LHCN-M2 (cell line): ENCODE data around the gene A3GALT2. TPM values are rescaled to one million over a fixed set of nuclear protein-coding genes. Genes with fewer than 3 reads are reported as not detected.
"Not testable (repeated sequence)": the region's sequence is repeated elsewhere in the genome, so short reads cannot be mapped to it uniquely, and the experiment has no call there.

Source experiments
- DNase-seq: peaks from one replicate; pipeline ENCODE4 v3.0.0-alpha.2; 2012; ENCODE audit warnings: low read depth
- total RNA-seq: library from RNA; depleted of rRNA; stranded (reverse); fragments of >200 nt; gene quantifications from 2 replicates; pipeline ENCODE4 v1.2.3, GENCODE V29; 2014

A3GALT2 gene
- total RNA-seq, 1 experiment from 2014 or later, result not detected

DNA sequence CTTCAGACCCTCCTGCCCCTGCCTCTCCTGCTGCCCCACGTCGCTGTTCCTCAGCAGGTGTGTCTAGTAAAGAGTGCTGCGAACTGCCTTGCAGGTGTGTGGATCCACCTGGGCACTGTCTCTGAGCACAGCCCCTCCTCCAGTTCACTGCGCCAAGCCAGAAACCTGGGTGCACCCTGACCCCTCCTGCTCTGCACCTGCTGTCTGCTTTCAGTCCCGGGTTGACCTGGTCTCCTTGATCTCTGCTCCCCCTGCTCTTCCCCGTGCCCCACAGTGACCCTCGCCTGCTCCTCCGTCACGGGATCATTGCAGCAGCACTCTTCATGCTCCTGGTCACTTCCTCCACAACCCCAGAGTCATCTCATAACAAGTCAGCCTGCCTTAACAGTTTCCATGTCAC is 6.5 kb downstream of the A3GALT2 start:
- no peak for DNase-seq

DNA sequence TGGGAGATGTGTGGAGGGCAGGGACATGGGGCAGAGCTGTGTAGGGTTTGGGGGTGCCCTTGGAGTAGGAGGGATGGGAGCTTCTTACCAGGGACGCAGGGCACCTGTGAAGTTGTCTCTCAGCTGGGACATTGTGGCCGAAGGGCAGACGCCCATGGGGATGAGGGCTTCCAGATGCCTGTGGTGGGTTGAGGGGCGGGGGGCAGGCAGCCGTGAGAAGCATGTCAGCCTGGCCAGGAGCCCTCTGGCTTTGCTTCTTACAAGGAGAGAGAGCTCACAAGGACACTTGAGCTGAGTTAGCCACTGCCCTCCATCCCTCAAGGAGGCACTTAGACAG is 8.5 kb downstream of the A3GALT2 start:
- no peak for DNase-seq

DNA sequence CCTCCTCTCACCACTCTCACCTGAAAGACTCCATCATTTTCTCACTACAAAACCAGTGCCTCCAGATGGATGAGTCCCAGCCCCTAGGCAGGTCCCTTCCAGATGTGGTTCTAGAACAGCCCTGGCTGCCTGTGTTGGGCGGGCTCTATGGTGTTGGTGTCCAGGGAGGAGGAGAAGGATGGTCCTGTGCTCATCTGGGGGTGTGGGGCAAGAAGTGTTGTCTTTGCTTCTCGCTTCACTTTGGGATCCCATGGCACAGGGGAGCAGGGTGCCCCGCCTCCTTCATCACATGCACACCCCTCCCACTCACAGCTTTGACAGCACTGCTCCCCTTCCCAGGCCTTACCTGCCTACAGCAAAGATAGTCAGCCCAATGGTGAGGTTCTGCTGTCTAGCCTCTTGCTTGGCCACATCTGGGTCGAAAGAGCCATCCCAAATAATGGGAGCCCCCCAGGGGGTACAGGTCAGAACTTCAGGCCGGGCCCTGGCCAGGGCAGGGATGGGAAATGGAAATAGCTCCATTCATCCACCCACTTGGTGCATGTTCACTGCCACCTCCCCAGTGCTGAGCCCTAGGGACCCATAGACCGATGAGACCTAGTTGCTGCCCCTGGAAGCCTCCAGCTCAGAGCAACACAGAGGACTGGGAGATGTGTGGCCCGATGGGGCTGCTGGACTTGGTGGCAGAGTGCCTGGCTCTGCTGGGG is 9.0 kb downstream of the A3GALT2 start:
- DNase-seq, result no peak

DNA sequence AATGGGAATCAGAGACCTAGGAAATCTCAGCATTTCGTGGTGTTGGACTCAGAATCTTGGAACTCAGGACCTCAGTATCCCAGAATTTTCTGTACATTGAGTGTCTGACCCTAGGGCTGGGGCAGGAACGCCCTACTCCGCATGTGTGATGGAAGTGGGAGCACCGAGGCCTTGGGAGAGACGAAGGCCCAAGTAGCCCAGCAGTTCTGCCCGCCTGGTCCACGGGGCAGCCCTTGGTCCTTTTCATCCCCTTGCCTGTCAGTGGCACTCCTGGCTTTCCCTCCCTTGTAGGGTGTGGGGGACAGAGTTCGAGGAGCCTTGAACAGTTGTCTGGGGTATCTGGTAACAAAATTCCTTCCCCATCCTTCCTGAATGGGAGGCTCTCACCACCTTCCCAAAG is 10.2 kb downstream of the A3GALT2 start:
- DNase-seq, result no peak

DNA sequence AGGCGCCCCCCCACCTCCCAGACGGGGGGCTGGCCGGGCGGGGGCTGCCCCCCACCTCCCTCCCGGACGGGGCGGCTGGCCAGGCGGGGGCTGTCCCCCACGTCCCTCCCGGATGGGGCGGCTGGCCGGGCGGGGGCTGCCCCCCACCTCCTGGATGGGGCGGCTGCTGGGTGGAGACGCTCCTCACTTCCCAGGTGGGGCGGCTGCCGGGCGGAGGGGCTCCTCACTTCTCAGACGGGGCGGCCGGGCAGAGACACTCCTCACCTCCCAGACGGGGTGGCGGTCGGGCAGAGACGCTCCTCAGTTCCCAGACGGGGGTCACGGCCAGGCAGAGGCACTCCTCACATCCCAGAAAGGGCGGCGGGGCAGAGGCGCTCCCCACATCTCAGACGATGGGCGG is 11.5 kb downstream of the A3GALT2 start:
- not testable (repeated sequence) for DNase-seq

DNA sequence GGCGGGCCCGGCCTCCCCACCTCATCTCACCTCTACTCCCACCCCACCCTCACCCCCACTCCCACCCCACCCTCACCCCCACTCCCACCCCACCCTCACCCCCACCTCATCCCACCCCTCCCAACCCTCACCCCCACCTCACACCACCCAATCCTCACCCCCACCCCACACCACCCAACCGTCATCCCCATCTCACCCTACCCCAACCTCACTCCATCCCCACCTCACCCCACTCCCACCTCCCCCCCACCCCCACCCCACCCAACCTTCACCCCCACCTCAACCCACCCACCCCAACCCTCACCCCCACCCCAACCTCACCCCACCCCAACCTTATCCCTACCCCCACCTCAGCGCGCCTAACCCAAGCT is 13.4 kb downstream of the A3GALT2 start:
- DNase-seq, result no peak

DNA sequence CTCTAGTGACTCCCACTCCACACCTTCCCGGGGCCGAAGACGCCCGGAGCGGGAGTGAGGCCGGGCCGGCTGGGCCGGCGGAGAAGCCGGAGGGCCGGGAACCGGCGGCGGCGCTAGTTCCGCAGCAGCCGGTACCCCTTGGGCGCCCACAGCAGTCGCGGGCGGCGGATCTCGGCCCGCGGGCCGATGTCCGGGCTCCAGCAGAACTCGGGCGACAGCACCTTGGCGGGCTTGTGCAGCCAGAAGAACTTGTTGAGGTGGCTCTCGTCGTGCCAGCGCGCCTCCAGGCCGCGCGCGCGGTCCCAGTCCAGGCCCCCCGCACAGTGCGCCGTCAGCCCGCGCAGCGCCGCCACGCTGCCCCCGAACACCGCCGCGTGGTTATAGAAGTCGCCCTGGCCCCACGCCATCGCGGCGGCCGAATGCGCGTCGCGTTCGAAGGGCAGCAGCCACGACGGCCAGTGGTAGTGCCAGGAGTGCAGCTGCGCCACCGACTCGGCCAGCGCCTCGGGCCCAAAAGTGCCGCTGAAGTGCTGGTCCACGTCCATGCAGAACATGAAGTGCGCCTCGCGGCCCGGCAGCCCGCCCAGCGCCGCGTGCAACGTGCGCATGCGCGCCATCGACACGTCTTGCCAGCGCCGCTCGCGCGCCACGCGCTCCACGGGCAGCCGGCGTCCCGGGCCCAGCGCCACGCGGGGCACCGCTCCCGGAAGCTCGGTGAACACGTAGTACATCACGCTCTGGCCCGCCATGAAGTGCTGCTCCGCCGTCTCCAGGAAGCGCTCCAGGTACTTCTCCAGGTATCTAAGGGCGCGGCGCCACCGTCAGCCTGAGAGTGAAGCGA is 14.0 kb downstream of the A3GALT2 start:
- no peak for DNase-seq

DNA sequence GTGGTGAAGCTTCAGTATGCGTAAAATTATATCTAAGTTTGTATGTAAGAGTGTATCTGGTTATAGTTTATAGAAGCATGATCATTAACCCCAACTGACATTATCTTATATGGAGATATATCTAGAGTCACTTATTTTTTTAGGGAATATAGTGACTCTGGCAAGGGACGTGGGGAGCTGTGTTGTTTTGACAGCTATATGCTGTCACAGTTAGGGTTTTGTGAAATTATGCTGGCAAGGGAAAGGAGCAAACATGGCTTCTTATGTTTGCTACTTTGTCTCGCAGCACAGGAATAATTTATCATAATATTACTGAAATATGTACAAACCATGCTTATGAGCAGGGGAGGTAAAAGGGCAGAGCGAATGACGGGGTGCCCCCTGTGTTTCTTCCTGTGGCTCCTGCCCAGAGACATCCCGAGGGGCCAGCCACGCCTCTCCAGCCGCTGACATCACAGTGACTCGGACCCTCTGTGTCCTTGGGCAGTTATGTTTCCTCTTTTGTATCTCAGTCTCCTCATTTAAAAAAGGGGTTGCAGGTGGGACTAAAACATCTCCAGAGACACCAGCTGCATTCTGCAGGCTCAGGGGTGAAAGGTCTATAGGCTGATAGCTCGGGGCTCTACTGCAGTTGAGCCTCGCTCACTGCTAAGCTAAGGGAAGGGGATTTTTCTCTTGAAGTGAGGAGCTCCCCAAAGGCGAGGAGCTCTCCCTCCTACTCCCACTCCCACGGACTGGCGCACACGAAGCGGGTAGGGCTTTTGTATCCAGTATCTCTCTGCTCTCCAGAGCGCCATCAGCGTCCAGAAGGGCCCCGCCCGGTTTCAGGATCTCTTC is 14.9 kb downstream of the A3GALT2 start:
- DNase-seq, result no peak

DNA sequence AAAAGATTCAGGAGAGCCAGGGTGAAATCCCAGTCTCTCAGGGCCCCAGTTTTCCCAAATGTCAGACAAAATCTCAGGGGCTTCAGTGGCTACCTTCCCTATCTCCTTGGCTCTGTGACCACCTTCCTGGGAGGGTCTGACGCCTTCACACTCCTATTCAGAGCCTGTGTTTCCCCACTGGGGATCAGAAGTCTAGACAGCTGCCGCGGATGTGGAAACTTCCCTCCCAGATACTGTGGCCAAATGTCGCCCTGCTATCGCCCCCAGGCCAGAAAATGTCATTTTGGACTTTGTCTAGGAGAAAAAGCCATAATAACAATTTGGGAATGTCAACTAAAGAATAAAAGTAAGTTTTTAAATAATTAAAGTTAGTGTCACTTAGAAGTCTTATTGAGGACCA is 15.9 kb downstream of the A3GALT2 start:
- DNase-seq, result no peak

DNA sequence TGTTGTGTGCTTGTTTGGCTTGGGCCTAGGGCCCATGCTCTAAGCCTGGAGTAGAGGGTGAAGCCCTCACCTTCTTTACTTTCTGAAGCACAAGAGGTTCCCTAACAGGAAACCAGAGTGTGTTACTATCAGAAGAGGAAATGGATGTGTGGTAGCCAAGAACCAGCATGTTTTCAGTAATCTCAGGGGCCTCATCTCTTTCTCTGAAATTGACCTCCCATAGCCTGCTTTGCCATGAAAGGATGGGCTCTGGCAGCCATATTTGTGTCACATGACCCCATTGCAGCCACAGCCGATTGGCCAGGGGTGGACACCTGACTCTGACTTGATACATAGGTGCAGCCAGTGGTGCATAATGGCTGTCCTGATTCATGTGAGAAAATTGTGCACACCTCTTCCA is 18.6 kb downstream of the A3GALT2 start:
- DNase-seq, result no peak

DNA sequence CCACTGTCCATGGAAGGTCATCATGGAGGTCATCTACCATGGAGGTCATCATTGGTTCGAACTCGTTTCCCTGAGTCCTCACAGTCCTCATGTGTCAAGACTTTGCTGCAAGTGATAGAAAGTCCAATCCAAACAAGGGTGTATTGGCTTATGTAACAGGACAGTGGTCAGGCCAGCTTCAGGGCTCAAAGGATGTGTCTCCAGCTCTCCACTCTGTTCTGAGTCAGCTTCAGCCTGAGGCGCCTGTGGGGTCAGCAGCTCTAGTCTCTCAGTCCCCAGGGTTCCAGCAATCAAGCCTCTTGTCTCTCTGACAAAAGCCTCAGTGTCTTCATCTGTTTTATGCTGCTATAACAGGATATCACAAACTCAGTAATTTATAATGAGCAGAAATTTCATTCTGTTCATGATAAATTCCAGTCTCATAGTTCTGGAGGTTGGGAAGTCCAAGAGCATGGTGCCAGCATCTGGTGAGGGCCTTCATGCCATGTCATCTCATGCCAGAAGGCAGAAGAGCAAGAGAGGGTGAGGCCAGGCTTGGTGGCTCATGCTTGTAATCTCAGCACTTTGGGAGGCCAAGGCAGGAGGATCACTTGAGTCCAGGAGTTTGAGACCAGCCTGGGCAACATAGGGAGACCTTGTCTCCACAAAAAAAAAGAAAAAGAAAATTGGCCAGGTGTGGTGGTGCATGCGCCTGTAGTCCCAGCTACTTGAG is 19.5 kb downstream of the A3GALT2 start:
- DNase-seq, result no peak

DNA sequence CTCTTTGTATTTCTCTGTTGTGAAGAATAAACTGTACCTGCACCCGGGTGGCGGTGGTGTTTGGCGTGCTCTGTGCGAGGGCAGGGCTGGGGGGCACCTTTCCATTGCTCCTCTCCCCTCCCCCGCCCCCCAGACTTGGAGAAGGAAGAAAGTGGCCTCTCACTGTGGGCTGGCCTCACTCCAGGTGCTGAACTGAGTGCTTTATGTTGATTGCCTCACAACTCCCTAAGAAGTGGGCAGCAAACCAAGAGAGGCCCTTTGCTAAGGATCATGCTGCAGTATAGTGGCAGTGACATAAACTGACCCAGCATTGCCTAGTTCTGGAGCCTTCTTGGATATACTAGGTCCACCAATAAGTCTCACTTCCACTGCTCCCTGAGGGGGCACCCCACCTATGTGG is 20.2 kb downstream of the A3GALT2 start:
- no peak for DNase-seq

DNA sequence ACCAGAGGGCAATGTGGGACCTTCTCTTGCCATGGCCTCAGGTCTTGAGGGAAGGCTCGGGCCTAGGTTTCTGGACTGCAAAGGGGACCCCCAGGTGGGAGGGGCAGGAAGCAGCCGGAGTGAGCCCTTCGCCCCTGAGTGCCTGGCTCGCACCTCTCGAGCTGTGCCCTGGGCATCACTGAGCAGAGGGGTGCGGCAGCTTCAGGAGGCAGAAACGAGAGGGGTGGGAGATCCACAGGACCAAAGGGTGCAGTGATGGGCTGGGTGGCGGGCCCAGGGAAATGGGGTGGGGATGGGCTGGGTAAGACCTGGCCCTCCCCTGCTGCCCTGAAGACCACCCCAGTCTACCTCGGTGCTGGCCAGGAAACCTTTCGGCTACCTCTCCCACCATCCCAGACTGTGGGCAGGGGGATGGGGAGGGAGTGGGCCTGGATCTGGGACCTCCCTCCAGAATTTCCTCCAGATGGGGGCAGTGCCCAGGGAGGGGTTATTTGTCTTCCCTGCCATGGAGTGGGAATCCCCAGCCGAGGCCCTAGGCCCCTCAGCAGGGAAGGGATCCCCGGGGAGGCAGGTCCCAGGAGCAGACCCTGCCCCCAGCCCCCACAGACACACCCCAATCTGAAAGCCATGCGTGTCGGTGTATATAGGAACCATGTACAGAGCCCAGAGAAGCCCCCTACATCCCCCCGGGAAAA is 21.3 kb downstream of the A3GALT2 start:
- DNase-seq, result no peak

DNA sequence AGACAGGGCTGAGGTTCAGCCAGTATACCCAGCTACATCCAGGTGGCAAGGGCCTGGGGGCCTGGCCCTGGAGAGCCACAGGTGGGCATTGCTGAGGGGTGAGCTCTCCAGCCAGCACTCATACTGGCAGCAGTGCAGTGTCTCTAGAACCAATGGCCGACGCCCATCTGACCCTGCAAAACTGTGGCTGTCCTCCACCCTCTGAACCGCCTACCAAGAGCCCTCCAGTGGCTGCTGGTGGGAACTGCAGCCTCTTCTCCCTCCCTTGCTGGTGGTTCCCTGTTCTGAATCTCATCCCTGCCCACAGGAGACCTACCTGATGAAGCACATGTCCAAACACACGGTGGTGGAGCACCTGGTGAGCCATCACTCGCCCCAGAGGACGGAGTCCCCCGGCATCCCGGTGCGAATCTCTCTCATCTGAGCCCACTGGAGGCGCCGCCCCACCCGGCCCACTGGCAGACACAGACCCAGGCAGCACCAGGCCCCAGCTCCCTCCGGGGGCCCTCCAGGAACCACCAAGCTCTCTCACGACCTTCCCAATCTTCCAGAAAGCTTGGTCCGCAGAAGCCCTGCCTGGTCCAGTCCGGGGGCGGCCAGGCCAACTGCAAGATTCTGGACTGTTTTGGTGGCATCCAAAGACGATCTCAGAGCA is 22.1 kb downstream of the A3GALT2 start:
- DNase-seq, result peak; percentile 53

DNA sequence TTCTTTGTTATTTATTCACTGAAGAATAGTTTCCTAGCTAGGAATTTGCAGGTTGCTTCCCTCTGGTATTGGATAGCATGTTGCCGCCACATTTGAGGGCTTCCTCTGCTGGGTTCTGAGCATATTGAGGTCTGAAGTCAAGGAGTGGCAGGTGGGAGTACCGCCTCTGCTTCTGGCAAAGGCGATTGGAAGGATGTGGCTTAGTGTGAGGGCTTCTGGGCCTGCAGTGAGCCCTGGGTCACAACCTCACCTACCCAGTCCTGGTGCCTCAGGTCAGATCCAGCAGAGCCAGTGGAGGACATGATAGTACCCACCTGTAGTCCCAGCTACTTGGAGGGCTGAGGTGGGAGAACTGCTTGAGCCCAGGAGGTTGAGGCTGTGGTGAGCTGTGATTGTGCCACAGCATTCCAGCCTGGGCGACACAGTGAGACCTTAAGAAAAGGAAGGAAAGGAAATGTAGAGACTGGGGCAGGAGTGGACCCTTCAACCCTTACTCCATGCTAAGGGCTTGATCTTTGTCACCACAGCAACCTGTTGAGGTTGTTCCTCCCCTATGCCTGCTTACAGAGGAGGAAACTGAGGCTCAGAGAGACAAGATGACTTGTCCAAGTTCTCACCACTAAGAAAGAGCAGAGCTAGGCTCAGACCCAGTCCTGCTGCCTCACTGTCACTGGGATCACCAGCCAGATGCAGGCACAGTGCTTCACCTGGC is 22.8 kb downstream of the A3GALT2 start:
- no peak for DNase-seq

DNA sequence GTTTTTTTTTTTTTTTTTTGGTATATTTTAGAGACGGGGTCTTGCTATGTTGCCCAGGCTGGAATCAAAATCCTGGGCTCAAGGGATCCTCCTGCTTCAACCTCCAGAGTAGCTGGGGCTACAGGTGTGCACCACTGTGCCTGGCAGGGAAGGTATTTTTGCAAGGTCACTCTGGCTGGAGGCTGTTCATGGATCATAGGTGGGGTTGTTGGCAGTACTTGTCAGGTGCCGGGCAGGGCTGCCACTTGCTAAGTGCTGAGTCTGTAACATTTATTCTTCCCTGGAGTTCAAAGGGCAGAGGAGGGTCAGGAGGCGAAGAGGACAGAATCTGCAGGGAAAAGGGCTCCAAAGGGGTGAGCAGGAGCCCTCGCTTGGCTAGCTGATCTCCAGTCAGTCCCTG is 24.1 kb downstream of the A3GALT2 start:
- DNase-seq, result no peak

DNA sequence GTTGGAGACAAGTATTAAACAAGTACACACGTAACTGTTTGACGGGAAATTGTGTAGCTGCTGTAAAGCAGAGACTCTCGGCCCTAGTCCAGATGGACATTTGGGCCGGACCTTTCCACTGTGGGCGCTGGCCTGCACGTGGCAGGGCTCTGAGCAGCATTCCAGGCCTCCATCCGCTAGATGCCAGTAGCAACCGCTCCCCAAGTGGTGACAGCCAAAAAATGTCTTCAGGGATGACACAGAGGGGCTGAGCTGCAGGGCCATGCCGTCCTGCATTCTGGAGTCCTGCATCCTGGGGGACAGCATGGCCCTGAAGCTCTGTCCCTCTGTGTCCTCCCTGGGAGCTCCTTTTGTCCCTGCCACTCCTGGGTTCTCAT is 24.8 kb downstream of the A3GALT2 start:
- DNase-seq, result no peak

DNA sequence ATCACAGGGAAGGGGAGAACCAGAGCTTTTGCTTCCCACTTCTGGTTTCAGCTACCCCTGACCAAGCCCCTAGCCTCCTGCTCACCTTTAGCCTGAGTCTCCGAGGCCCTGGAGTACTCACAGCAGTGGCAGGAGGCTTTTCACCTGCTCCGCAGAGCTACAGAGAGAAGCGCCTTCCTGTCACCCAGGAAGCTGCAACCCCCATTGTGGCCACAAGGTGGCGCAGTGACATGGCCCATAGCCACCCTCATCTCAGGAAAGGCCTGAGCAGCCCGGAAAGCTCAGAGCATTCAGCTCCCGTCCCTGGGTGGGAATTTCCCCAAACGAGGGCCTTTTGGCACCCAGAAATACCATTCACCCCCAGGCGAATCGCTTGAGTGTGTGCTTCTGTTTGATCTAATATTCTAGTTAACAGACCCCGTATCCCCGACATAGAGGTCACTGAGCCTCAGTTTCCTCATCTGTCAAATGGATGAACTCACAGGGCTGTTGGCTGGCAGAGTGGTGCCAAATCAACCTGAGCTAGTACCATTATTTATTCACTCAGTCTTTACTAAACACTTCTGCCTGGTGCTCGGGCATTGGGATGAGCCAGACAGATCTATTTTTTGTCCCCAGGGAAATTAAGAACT is 25.3 kb downstream of the A3GALT2 start:
- DNase-seq, result peak; percentile 70

DNA sequence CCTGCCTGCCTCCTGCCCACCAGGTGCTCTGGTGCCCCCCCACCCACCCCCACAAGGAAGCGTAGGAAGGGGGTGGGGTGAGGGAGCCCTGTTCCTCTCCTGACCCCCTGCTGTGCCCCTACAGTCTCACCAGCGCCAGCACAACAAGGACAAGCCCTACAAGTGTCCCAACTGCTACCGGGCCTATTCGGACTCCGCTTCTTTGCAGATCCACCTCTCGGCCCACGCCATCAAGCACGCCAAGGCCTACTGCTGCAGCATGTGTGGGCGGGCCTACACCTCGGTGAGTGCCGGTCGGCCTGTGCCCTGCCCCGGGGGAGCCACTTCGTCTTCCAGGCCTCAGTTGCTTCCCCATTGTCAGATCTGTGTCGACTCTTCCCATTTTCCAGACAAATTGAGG is 25.9 kb downstream of the A3GALT2 start:
- DNase-seq, result no peak
